ENCODE measurements around the gene DYNLT2. TPM values are rescaled to one million over a fixed set of nuclear protein-coding genes. Genes with fewer than 3 reads are reported as not detected.
A peak's percentile ranks its signal among the peaks of the same experiment; 100 is the strongest.

DYNLT2 gene
- total and polyA plus RNA-seq, 2 of the 13 experiments (the other 11 are each of a cell fraction or from before 2014, with no cell fraction given): 2.1 to 4.3 TPM

DNA sequence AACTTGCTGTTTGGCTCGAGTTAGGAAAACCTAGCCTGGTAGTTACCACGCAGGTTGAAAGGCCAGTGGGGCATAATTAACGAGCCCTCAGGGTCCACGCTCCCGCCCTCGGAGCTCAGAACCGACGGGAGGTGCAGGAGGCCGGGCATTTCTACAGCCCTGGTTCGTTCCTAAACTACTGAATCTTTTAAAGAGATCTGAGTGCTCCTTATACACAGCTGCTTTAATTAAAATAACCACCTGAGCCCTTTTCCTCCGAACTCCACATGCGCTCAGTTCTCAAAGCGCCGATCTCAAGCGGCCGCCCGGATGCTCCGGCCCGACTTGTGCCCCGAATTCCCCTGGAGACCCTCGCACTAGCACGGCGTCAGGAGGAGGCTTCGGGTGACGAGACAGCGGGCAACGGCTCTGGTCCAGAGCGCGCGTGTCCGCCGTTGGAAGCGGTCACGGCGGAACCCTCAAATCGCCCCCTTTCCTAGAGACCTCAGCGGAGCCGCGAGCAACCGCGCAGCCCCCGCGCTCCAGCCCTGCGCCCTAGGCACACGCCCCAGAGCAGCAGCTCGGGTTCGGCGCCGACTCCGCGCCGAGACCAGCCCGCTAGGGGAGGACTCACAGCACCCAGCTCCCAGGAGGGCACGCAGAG is 49.9 kb downstream of the DYNLT2 start (continued):
- TF ChIP-seq, protein P1, sequence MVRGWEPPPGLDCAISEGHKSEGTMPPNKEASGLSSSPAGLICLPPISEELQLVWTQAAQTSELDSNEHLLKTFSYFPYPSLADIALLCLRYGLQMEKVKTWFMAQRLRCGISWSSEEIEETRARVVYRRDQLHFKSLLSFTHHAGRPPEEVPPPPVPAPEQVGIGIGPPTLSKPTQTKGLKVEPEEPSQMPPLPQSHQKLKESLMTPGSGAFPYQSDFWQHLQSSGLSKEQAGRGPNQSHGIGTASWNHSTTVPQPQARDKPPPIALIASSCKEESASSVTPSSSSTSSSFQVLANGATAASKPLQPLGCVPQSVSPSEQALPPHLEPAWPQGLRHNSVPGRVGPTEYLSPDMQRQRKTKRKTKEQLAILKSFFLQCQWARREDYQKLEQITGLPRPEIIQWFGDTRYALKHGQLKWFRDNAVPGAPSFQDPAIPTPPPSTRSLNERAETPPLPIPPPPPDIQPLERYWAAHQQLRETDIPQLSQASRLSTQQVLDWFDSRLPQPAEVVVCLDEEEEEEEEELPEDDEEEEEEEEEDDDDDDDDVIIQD (CRISPR knock-in tag; IDR thresholded peaks at IDR 0.05; ENCODE audit: low read depth): no peak
- TF ChIP-seq, protein P2, sequence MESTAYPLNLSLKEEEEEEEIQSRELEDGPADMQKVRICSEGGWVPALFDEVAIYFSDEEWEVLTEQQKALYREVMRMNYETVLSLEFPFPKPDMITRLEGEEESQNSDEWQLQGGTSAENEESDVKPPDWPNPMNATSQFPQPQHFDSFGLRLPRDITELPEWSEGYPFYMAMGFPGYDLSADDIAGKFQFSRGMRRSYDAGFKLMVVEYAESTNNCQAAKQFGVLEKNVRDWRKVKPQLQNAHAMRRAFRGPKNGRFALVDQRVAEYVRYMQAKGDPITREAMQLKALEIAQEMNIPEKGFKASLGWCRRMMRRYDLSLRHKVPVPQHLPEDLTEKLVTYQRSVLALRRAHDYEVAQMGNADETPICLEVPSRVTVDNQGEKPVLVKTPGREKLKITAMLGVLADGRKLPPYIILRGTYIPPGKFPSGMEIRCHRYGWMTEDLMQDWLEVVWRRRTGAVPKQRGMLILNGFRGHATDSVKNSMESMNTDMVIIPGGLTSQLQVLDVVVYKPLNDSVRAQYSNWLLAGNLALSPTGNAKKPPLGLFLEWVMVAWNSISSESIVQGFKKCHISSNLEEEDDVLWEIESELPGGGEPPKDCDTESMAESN (CRISPR knock-in tag; conservative IDR thresholded peaks at IDR 0.05): no peak
- TF ChIP-seq ZSCAN25 (CRISPR knock-in tag; IDR thresholded peaks at IDR 0.05) (peak; percentile 73; the same call in 1 of the 2 replicates), ZNF850 (CRISPR knock-in tag; conservative IDR thresholded peaks at IDR 0.05) (peak; percentile 92; the same call in 1 of the 2 replicates), ZNF670 (CRISPR knock-in tag; IDR thresholded peaks at IDR 0.05; ENCODE audit: borderline replicate concordance) (peak; percentile 76; the same call in 1 of the 2 replicates), ZNF614 (CRISPR knock-in tag; IDR thresholded peaks at IDR 0.05; ENCODE audit: borderline replicate concordance) (no peak), ZNF354B (CRISPR knock-in tag; IDR thresholded peaks at IDR 0.05) (0 out of 2 replicates have a peak, but pooled peaks have one; percentile 54), NFATC3 (CRISPR knock-in tag; IDR thresholded peaks at IDR 0.05) (peak; percentile 96; the same call in 1 of the 2 replicates), PAWR (CRISPR knock-in tag; IDR thresholded peaks at IDR 0.05; ENCODE audit: borderline replicate concordance) (0 out of 2 replicates have a peak, but pooled peaks have one; percentile 69), KMT2A (CRISPR knock-in tag; IDR thresholded peaks at IDR 0.05) (no peak), TOPORS (CRISPR knock-in tag; IDR thresholded peaks at IDR 0.05) (no peak), ZNF672 (CRISPR knock-in tag; IDR thresholded peaks at IDR 0.05) (no peak)
- TF ChIP-seq, protein P3, sequence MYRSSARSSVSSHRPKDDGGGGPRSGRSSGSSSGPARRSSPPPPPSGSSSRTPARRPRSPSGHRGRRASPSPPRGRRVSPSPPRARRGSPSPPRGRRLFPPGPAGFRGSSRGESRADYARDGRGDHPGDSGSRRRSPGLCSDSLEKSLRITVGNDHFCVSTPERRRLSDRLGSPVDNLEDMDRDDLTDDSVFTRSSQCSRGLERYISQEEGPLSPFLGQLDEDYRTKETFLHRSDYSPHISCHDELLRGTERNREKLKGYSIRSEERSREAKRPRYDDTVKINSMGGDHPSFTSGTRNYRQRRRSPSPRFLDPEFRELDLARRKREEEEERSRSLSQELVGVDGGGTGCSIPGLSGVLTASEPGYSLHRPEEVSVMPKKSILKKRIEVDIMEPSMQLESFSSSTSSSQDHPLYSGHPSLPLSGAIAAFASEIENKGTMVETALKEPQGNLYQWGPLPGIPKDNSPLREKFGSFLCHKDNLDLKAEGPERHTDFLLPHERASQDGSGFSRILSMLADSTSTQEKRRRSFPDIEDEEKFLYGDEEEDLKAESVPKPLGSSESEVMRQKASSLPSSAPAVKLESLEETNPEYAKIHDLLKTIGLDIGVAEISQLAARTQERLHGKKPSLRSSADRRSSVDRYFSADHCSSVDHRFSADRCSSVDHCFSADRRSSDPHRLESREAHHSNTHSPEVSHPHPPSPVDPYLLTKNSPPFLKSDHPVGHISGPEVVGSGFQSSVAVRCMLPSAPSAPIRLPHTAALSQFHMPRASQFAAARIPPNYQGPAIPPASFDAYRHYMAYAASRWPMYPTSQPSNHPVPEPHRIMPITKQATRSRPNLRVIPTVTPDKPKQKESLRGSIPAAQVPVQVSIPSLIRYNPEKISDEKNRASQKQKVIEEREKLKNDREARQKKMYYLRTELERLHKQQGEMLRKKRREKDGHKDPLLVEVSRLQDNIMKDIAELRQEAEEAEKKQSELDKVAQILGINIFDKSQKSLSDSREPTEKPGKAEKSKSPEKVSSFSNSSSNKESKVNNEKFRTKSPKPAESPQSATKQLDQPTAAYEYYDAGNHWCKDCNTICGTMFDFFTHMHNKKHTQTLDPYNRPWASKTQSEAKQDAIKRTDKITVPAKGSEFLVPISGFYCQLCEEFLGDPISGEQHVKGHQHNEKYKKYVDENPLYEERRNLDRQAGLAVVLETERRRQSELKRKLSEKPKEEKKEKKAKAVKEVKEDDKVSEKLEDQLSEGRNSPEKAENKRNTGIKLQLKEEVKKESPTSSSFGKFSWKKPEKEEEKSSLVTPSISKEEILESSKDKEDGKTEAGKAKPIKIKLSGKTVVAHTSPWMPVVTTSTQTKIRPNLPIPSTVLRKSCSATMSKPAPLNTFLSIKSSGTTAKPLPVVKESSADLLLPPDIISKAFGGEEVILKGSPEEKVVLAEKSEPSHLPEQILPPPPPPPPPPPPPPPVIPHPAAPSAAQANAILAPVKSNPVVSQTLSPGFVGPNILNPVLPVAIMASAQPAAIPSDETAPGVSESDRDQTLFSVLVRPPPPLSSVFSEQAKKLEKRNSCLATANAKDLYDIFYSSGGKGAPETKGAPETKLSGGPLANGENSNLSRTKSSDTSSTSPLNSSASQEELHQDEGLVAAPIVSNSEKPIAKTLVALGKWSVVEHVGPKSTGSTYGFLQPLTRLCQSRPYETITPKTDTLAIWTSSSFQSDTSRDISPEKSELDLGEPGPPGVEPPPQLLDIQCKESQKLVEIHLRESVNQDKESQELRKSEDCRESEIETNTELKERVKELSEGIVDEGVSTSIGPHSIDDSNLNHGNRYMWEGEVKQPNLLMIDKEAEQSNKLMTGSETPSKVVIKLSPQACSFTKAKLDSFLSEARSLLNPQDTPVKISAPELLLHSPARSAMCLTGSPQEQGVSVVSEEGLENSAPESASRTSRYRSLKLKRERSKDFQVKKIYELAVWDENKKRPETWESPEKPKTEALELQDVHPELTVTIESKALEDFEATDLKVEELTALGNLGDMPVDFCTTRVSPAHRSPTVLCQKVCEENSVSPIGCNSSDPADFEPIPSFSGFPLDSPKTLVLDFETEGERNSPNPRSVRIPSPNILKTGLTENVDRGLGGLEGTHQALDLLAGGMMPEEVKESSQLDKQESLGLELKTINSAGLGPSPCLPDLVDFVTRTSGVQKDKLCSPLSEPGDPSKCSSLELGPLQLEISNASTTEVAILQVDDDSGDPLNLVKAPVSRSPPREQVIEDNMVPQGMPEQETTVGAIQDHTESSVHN (CRISPR knock-in tag; IDR thresholded peaks at IDR 0.05): 0 out of 2 replicates have a peak, but pooled peaks have one; percentile 17
- TF ChIP-seq, protein P4, sequence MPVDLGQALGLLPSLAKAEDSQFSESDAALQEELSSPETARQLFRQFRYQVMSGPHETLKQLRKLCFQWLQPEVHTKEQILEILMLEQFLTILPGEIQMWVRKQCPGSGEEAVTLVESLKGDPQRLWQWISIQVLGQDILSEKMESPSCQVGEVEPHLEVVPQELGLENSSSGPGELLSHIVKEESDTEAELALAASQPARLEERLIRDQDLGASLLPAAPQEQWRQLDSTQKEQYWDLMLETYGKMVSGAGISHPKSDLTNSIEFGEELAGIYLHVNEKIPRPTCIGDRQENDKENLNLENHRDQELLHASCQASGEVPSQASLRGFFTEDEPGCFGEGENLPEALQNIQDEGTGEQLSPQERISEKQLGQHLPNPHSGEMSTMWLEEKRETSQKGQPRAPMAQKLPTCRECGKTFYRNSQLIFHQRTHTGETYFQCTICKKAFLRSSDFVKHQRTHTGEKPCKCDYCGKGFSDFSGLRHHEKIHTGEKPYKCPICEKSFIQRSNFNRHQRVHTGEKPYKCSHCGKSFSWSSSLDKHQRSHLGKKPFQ (CRISPR knock-in tag; IDR thresholded peaks at IDR 0.05; ENCODE audit: insufficient replicate concordance): peak; percentile 65

Measured in HepG2 (cell line).